ENCODE measurements around the gene PLXND1.

DNA sequence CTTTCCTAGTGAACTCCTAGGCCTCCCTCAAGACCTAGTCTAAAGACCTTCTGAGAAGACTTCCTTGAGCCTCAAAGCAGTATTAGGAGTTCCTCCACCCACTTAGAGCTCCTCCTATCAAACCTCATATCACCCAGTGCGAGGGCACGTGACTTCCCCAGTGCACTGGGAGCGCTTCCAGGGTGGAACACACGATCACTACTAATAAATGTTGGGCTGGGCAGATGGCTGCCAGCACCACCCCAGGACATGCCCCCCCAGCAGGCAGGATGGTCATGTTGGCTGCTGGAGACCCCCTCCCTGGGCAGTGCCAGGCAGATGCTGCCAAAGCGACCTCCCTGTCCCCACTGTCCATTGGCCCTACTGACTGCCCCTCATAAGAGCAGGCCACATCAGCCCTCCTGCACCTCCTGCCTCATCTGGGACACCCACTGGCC is 8.5 kb upstream of the PLXND1 start:
- TF ChIP-seq, protein P1, sequence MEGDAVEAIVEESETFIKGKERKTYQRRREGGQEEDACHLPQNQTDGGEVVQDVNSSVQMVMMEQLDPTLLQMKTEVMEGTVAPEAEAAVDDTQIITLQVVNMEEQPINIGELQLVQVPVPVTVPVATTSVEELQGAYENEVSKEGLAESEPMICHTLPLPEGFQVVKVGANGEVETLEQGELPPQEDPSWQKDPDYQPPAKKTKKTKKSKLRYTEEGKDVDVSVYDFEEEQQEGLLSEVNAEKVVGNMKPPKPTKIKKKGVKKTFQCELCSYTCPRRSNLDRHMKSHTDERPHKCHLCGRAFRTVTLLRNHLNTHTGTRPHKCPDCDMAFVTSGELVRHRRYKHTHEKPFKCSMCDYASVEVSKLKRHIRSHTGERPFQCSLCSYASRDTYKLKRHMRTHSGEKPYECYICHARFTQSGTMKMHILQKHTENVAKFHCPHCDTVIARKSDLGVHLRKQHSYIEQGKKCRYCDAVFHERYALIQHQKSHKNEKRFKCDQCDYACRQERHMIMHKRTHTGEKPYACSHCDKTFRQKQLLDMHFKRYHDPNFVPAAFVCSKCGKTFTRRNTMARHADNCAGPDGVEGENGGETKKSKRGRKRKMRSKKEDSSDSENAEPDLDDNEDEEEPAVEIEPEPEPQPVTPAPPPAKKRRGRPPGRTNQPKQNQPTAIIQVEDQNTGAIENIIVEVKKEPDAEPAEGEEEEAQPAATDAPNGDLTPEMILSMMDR (IDR thresholded peaks at IDR 0.05): no peak
- TF ChIP-seq POLR2A (IDR thresholded peaks at IDR 0.05): no peak

Measured in body of pancreas (tissue), 4 donors.